CD1c-positive myeloid dendritic cell (primary cell): Measurements from ENCODE around the gene ZFHX2.
"Not testable (repeated sequence)": the region's sequence is repeated elsewhere in the genome, so short reads cannot be mapped to it uniquely, and the experiment has no call there.

Source experiments
- DNase-seq: peaks from one replicate; pipeline ENCODE4 v3.0.0-alpha.2; 2016; ENCODE audit errors: extremely low spot score

ZFHX2 gene

DNA sequence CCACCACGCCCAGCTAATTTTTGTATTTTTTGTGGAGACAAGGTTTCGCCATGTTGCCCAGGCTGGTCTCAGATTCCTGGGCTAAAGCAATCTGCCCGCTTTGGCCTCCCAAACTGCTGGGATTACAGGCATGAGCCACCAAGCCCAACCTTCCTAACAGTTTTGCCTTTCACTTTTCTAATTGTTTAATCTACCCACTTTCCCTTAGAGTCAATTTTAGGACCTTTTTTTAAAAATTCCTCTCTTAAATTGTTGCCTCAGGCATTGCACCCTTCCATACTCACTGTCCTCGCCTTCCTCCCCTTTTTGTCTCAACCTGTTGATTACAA, 11.5 kb downstream of the ZFHX2 start:
- DNase-seq, result no peak

DNA sequence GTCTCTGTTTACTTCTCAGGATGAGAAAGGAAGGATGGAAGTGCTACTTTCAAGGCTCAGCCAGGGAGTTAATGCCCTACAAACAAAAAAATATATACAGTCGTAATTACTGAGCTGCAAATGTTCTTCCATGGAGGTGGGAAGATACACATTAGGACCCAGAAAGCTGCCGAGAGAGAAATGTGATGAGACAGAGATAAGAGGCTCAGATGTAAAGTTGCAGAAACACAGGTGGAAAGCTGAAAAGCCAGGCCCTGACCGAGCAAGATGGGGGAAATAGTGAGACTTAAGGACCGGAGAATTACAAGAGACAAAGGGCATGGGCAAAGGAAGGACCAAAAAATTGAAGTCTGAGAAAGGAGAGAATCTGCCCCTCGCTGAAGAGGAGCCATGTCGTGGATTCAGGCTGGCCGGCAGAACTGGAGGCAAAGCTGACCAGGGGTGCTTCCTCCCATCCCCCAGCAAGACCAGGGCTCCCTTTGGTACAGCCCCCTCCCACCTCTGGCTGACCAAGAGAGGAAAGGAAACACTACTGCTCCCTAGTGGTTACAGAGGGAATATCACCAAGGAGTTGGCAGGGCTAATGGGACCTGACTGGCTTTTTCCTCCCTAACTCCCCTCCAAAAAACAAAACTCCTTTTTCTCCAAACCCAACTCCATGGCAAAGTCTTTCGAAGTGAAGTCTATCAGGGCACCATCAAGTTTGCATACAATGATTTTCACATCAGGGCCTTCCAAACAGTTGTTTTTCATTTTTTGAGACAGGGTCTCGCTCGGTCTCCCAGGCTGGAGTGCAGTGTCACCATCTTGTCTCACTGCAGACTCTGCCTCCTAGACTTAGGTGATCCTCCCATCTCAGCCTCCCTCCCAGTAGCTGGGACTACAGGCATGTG, 12.1 kb downstream of the ZFHX2 start:
- DNase-seq, result peak; percentile 50

DNA sequence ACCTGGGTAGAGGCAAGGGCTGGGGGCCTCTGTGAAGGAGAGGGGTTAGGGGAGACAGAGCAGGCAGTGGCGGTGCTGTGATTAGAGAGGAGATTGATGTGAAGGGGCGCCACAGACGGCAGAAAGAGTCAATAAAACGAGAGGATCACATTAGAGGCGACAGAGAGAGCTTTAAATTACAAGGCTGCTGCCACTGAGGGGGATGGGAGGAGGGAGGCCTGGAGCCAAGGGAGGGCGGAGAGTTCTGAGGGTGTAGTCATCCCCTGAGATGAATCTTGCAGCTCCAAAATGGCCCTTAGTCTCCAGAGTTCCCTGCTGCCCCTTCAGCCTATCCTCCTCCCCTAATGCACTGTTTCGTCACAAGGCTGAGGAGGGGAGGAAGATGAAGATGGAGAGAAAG, 12.8 kb downstream of the ZFHX2 start:
- no peak for DNase-seq

GRCh38 chr14:23538050-23538718, 13.4 kb downstream of the ZFHX2 start:
- DNase-seq, result no peak

DNA sequence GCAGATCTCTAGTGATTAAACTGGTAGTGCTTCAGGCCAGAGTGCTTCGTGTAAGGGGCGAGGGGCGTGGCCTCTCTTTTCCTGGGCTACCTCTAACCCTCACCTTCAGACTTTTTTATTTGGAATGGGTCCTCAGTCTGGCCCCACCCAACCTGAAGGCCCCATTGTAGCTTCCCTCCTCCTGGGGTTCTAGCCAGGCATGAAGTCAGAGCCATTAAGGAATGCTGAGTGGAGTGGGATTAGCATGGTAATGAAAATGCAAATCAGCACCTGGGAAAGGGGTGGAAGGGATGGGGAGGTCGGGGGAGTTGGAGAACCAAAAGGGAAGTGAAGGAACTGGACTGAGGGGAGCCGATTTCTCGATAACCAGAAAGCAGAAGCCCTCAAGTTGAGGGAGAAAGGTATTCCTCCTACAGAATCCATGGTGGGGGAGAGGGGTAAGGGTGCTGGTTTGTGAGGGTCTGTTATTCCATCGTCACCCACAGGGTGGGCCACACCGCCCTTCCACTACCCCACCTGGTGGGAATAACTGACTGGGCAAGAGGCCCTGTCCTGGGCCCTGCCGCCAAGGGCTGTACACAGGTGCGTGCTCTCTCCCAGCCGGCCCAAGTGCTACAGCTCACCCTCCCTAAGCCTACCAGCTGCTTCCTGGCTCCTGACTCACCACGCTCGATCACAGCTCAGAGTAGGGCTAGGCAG, 14.1 kb downstream of the ZFHX2 start:
- no peak for DNase-seq

DNA sequence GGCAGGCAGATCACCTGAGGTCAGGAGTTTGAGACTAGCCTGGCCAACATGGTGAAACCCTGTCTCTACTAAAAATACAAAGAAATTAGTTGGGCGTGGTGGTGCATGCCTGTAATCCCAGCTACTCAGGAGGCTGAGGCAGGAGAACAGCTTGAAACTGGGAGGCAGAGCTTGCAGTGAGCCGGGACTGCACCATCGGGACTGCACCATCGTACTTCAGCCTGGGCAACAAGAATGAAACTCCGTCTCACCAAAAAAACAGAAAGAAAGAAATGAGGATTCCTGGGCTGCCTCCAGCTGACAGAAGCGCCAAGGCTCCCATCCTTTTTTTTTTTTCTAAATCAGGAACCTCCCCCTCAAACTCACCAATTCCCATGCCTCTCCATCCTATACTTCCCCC, 14.7 kb downstream of the ZFHX2 start:
- not testable (repeated sequence) for DNase-seq

- no peak for DNase-seq
These were observed 15.1 kb downstream of the ZFHX2 start for GRCh38 chr14:23536494-23536893.

DNA sequence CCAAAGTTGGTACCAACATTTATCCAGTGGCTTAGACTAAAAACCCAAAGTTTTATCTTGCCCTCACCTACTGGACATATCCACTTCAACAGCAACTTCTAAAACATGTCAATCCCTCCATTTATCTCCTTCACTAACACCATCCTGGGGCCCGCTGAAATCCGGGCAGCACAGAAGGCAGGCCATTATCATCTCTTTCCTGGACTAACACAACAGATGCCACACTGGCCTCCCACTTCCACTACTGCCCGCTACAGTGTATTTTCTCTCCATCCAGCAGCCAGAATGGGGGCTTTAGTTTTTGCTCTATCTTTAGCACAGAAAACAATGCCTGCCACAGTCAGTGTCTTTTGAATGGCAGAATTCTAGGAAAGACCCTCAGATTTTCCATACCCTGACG, 15.6 kb downstream of the ZFHX2 start:
- no peak for DNase-seq

GRCh38 chr14:23533652-23534435, 17.7 kb downstream of the ZFHX2 start:
- DNase-seq, result no peak

DNA sequence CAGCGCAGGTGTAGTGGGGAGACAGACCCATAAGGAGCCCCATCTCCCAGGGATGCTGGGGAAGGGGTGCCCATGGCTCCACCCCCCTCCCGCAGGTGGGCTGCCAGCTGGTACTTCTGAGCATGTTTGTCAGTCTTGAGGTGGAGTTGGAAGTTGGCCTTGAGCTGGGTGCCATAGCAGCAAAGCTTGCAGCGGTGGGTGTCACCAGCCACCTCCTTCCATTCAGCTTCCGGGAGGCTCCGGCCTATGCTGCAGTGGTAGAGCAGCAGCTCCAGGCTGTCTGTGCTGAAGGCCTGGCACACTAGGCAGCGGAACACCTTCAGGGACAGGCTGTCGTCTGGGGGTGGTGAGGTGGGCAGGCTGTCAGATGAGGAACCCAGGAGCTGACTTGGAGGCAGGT, 18.9 kb downstream of the ZFHX2 start:
- no peak for DNase-seq

DNA sequence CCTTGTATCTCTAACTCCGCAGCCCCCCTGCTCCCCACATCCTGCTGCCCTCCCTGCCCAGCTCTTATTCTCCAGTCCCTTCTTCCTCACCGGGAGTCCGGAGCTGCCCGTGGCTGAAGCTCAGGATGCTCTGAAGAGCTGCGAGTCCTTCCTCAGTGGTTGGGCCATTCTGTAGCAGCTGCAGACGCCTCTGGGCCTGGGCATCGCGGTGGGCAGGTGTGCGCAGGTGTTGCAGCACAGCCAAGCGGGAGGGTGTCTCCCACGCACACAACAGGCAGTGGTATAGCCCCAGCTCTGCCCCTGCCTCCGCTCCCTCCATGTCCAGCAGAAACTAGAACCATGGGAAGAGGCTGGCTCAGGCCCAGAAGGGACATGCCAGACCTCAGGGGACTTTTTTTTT, 20.2 kb downstream of the ZFHX2 start:
- DNase-seq, result no peak

DNA sequence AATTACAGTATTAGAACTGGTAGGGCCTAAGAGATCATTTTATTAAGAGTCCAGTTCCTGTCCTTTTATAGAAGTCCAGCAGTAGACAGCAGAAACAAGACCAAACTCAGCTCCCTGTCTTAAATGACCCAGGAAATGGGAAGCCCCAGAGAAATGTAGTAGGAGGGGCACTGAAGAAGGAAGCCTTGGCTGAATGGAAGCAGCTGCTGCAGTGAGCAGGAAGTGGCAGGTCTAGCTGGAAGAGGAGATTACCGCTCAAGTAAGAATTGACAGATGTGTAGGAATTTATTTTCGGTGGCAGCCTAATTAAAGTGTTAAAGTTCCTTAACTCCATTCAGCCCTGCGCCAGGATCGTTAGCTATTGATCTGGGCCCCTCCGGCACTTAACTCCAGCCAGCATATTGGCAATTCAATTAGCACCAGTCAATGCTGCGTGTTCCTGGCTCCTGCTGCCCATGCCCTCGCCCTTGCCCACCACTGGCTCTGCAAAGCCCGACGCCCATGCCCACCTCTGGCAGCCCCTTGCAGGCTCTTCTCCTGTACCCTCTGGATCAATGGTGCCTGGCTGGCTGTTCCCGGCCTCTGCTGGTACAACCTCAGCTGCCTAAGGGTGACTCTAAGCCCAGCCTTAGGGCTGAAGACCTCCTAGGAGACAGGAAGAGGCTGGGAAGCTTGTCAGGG, 21.1 kb downstream of the ZFHX2 start:
- DNase-seq, result peak; percentile 33

- DNase-seq, result no peak
These were observed 22.5 kb downstream of the ZFHX2 start for GRCh38 chr14:23529016-23529415.

- DNase-seq, result no peak
These were observed 23.0 kb downstream of the ZFHX2 start for GRCh38 chr14:23528555-23528954.

DNA sequence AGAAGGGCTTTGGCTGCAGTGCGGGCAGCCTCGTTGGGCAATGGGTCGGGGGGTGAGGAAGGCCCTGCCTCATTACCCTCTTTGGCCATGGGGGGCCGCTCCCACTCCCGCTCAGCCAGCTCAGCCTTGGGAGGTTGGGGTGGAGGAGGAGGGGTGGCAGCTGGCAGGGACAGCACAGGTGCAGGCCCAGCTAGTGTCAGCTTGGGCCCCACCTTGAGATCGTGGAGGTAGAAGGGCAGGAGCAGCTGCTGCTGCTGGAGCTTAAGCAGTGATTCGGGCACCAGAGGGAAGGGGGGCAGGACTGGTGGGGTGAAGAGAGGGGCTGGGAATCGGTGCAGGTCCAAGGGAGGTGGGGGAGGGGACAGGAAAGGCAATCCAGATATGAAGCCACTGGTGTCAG, 26.0 kb downstream of the ZFHX2 start:
- no peak for DNase-seq

DNA sequence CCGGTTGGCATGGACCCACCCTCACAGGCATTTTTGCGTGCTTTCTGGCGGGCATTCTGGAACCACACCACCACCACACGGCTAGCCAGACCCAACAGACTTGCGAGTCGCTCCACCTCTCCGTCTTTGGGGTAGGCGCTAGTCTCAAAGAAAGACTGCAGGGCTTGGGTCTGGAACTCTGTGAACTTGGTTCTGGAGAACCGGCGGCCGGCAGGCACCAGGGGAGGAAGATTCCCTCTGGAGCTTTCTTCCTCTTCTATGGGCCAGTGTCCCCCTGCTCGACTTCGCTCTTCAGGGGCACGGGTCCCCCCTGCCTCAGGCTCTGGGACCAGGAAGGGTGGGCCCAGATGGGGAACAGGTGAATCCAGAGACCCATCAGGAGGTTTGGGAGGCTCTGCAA, 26.6 kb downstream of the ZFHX2 start:
- DNase-seq, result no peak

DNA sequence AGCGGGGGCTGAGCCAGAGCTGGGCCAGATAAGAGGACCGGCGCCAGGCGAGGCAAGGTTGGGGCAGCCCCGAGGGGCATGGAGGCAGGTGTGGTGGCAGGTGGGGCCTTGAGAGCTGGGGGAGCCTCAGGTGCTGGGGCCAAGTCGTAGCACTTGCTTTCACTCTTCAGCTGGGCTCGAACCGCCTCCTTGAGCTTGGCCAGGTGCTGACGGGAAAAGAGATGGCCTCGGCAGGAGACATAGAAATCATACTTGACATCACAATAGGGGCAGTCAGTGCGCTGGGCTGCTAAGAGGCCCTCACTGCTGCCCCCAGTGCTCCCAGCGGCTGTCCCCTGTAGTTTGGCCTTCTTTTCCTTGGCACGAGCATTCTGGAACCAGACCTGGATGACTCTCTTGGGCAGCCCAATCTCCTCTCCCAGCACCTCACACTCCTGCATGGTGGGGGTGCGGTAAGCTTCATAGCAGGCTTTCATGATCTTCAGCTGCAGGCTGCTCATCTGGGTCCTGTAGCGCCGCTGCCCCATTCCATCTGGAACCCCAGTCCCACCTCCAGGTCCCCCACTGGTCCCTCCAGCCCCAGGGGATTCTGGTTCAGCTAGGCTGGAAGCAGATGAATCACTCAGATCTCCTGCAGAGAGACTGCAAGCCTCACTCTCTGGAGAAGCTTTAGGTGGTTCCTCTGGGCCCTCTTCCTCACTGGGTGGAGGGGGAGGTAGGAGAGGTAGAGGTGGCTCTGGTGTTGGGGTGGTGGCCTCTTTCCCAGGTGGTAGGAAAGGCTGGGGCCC, 28.1 kb downstream of the ZFHX2 start:
- no peak for DNase-seq

GRCh38 chr14:23522643-23523198, 28.8 kb downstream of the ZFHX2 start:
- no peak for DNase-seq

DNA sequence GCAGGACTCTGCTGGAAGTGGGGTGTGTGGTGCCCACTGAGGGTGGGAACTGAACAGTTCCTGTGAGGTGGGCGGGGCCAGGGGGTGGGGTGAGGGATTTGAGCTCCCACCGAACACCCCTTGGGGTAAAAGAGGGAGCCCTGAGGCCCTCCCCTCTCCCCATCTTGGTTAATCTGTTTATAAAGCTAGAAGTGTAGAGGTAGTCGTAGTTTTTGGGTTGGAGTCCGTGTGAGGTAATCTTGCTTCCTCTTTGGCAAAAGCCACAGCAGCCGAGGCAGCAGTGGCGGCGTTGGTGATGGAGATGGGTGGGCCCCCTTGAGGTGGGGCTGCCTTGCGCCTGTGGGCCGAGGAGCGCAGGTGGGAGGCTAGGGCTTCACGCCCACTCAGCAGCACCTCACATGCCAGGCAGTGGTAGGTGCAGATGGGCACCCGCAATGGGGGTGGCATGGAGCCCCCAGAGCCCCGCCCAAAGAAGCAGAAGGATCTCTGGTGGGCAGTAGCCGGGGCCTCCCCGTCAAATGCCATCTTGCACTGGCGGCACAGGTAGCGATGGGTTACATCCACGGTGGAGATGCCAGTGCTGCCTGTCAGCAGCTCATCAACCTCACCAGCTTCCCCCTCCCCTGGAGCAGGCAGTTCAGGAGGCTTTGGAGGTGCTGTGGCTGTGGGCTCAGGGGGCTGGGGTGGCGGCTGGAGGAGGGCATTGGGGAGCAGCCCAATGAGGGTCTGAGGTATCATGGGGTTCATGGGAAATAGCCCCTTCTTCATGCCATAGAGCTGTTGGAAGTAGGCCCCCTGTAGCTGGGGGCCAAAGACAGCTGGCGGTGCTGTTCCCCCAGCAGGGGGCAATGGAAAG, 29.6 kb downstream of the ZFHX2 start:
- DNase-seq, result no peak
